GM12878 (cell line): ENCODE measurements around the gene SHISA7. TPM values are rescaled to one million over a fixed set of nuclear protein-coding genes. Genes with fewer than 3 reads are reported as not detected.

Experiments used
- ASH2L ChIP-seq: fragments of 300-600, 200-600 bp; sonication (generic); IDR thresholded peaks from 2 replicates; pipeline ENCODE4 v1.6.1; 2017; ENCODE audit warnings: low read depth, mild to moderate bottlenecking, borderline replicate concordance
- BCL11A ChIP-seq: IDR thresholded peaks from 2 replicates; pipeline ENCODE4 v1.6.1; 2011; ENCODE audit warnings: low read depth, low read length
- BRCA1 ChIP-seq: IDR thresholded peaks from 2 replicates; pipeline ENCODE4 v1.6.1; 2011; ENCODE audit warnings: low read depth, low read length, improper control_type of control experiment
- EGR1 ChIP-seq, 2 experiments: IDR thresholded peaks; 1 replicate in 1 of 2; 2 replicates in 1 of 2; pipeline ENCODE4 v1.6.1; 2011 to 2012; ENCODE audit warnings: low read depth in 2 of 2, low read length in 2 of 2, borderline replicate concordance in 1 of 2, mild to moderate bottlenecking in 1 of 2, moderate library complexity in 1 of 2
- NFIC ChIP-seq: IDR thresholded peaks from 2 replicates; pipeline ENCODE4 v1.6.1; 2012; ENCODE audit warnings: low read depth, mild to moderate bottlenecking, inconsistent platforms, low read length, moderate library complexity
- RAD21 ChIP-seq: IDR thresholded peaks from 2 replicates; pipeline ENCODE4 v1.6.1; 2011; ENCODE audit warnings: mild to moderate bottlenecking, low read depth, low read length, moderate library complexity; ENCODE audit not compliant: insufficient read depth
- RCOR1 ChIP-seq: conservative IDR thresholded peaks from 2 replicates; pipeline ENCODE4 v1.6.1; 2012; ENCODE audit warnings: low read depth, low read length, improper control_type of control experiment
- polyA plus RNA-seq, 11 experiments: library from polyadenylated mRNA; depleted of rRNA in 4 of 11; unstranded in 6 of 11; stranded (reverse) in 5 of 11; fragments of >200 nt; fragmentation: Nextera tagmentation in 4 of 11; fragmentation: Illumina TruSeq in 1 of 11; extraction: Ambion mirVana in 4 of 11; extraction: Trizol in 1 of 11; gene quantifications; 1 replicate in 1 of 11; 2 replicates in 10 of 11; pipeline versions ENCODE4 v1.2.1 to v1.2.3, GENCODE V29; 2011 to 2016; ENCODE audit warnings: inconsistent platforms in 2 of 11, missing spikeins in 2 of 11, low read depth in 1 of 11
- total RNA-seq, 4 experiments: library from RNA; depleted of rRNA in 3 of 4; stranded (reverse); fragments of >200 nt in 3 of 4; fragmentation: Illumina TruSeq in 1 of 4; extraction: Trizol in 1 of 4; gene quantifications; 2 replicates each; pipeline versions ENCODE4 v1.2.1 to v1.2.3, GENCODE V29; 2013 to 2021
- TF ChIP-seq, protein P1 (sequence below): fragments of 450-650 bp; IDR thresholded peaks from 2 replicates; pipeline ENCODE4 v1.6.1; 2017; ENCODE audit warnings: mild to moderate bottlenecking, moderate library complexity
- TF ChIP-seq, protein P2 (sequence below): fragments of 450-650 bp; IDR thresholded peaks from 2 replicates; pipeline ENCODE4 v1.6.1; 2017; ENCODE audit warnings: borderline replicate concordance
- TF ChIP-seq, protein P3 (sequence below): fragments of 450-650 bp; IDR thresholded peaks from 2 replicates; pipeline ENCODE4 v1.6.1; 2014; ENCODE audit warnings: mild to moderate bottlenecking

SHISA7 gene
- total and polyA plus RNA-seq, 10 of the 15 experiments (the other 5 are each of a cell fraction or from before 2014, with no cell fraction given) = 0.03 TPM; not detected in 9

DNA sequence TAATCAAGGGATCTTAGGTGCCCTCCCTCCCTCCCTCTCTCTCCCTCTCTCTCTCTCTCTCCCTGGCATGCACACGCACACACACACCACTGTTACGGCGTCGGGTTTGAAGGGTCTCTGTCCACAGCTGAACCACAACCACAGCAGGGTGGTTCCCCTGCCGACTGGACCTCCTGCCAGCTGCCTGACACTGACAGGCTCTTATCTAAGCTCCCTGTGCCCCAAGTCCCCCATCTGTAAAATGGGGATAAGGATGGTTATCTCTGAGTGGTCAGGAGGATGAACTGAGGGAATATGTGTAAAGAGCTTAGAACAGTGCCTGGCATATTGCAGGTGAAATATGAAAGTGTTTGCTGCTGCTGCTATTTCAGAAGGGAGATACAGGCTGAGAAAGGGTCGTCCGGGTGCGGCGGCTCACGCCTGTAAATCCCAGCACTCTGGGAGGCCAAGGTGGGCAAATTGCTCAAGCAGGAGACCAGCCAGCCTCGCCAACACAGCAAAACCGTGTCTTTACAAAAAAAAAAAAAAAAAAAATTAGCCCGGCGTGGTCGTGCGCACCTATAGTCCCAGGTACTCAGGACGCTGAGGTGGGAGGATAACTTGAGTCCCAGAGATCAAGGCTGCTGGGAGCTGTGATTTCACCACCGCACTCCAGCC is 852 bp upstream of the SHISA7 start (continued):
- TF ChIP-seq, protein P1, sequence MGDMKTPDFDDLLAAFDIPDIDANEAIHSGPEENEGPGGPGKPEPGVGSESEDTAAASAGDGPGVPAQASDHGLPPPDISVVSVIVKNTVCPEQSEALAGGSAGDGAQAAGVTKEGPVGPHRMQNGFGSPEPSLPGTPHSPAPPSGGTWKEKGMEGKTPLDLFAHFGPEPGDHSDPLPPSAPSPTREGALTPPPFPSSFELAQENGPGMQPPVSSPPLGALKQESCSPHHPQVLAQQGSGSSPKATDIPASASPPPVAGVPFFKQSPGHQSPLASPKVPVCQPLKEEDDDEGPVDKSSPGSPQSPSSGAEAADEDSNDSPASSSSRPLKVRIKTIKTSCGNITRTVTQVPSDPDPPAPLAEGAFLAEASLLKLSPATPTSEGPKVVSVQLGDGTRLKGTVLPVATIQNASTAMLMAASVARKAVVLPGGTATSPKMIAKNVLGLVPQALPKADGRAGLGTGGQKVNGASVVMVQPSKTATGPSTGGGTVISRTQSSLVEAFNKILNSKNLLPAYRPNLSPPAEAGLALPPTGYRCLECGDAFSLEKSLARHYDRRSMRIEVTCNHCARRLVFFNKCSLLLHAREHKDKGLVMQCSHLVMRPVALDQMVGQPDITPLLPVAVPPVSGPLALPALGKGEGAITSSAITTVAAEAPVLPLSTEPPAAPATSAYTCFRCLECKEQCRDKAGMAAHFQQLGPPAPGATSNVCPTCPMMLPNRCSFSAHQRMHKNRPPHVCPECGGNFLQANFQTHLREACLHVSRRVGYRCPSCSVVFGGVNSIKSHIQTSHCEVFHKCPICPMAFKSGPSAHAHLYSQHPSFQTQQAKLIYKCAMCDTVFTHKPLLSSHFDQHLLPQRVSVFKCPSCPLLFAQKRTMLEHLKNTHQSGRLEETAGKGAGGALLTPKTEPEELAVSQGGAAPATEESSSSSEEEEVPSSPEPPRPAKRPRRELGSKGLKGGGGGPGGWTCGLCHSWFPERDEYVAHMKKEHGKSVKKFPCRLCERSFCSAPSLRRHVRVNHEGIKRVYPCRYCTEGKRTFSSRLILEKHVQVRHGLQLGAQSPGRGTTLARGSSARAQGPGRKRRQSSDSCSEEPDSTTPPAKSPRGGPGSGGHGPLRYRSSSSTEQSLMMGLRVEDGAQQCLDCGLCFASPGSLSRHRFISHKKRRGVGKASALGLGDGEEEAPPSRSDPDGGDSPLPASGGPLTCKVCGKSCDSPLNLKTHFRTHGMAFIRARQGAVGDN = no peak
- TF ChIP-seq ASH2L (no peak), RAD21 (no peak), RCOR1 (no peak), NFIC (no peak), BRCA1 (no peak), EGR1 (IDR thresholded peaks at IDR 0.05; ENCODE audit: borderline replicate concordance in 1 of 2, low read depth in 2 of 2, low read length in 2 of 2) (no peak), BCL11A (no peak)
- TF ChIP-seq, protein P2, sequence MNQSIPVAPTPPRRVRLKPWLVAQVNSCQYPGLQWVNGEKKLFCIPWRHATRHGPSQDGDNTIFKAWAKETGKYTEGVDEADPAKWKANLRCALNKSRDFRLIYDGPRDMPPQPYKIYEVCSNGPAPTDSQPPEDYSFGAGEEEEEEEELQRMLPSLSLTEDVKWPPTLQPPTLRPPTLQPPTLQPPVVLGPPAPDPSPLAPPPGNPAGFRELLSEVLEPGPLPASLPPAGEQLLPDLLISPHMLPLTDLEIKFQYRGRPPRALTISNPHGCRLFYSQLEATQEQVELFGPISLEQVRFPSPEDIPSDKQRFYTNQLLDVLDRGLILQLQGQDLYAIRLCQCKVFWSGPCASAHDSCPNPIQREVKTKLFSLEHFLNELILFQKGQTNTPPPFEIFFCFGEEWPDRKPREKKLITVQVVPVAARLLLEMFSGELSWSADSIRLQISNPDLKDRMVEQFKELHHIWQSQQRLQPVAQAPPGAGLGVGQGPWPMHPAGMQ = no peak
- TF ChIP-seq, protein P3, sequence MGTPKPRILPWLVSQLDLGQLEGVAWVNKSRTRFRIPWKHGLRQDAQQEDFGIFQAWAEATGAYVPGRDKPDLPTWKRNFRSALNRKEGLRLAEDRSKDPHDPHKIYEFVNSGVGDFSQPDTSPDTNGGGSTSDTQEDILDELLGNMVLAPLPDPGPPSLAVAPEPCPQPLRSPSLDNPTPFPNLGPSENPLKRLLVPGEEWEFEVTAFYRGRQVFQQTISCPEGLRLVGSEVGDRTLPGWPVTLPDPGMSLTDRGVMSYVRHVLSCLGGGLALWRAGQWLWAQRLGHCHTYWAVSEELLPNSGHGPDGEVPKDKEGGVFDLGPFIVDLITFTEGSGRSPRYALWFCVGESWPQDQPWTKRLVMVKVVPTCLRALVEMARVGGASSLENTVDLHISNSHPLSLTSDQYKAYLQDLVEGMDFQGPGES = no peak
